ENCODE data around the gene NKIRAS1.

- TF ChIP-seq CTCF (IDR thresholded peaks at IDR 0.05; ENCODE audit: borderline replicate concordance, extremely low read depth, low read length, poor library complexity, severe bottlenecking) (peak; percentile 25), EZH2 (IDR thresholded peaks at IDR 0.05; ENCODE audit: borderline replicate concordance, low read depth, low read length, severe bottlenecking) (no peak)
These were observed 28.3 kb upstream of the NKIRAS1 start, which contains the start of gene NR1D2 for GRCh38 chr3:23944861-23945662.
